ENCODE results near the gene ACBD4.

DNA sequence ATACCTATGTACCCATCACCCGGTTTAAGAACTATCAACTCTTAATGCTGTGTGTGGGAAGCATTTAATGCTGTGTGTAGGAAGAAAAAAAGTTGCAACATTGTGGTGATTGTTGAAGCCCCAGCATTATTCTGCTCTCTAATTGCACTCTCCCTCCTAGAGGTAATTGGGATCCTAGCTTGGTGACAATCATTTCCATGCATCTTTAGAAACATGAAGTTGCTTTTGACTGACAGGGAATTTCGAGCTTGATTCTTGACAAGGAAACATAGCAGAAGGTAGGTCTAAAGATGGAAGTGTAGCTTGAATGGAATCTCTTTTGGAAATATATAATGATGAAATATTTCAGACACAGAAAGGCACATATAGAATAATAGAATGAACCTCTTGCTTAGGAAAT, 53.5 kb downstream of the ACBD4 start:
- TF ChIP-seq, protein P1, sequence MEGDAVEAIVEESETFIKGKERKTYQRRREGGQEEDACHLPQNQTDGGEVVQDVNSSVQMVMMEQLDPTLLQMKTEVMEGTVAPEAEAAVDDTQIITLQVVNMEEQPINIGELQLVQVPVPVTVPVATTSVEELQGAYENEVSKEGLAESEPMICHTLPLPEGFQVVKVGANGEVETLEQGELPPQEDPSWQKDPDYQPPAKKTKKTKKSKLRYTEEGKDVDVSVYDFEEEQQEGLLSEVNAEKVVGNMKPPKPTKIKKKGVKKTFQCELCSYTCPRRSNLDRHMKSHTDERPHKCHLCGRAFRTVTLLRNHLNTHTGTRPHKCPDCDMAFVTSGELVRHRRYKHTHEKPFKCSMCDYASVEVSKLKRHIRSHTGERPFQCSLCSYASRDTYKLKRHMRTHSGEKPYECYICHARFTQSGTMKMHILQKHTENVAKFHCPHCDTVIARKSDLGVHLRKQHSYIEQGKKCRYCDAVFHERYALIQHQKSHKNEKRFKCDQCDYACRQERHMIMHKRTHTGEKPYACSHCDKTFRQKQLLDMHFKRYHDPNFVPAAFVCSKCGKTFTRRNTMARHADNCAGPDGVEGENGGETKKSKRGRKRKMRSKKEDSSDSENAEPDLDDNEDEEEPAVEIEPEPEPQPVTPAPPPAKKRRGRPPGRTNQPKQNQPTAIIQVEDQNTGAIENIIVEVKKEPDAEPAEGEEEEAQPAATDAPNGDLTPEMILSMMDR (IDR thresholded peaks at IDR 0.05; ENCODE audit: low read depth, low read length, poor library complexity, severe bottlenecking): no peak
- no peak for TF ChIP-seq EZH2phosphoT487 (IDR thresholded peaks at IDR 0.05; ENCODE audit: borderline replicate concordance, low read length)

Data from DOHH2 (cell line).